Measurements from ENCODE around the gene SNX13.

DNA sequence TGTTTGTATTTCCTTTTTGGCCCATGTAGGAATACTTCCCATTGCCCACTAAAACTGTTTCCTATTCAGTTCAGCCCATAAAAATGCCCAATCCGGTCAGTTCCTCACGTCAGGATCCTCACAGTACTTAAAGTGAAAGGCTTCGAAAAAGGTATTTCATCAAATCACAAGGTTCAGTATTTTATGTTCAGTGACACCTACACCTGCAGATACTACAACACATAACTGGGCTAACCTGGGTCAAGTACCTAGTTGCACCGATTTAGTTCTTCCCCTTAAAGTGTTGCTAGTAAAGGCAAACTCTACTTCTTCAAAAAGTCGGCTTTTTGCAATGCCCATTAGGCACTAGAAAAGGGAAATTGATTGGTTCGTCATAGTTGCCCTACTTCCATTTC is 1.1 kb downstream of the SNX13 start:
- TF ChIP-seq POLR2A (IDR thresholded peaks at IDR 0.05; ENCODE audit: low read length) (no peak), GATA1 (IDR thresholded peaks at IDR 0.05; ENCODE audit: low read depth, low read length) (no peak)

All from erythroblast (primary cell).